ENCODE data around the gene TMEM156.

The TMEM156 gene

DNA sequence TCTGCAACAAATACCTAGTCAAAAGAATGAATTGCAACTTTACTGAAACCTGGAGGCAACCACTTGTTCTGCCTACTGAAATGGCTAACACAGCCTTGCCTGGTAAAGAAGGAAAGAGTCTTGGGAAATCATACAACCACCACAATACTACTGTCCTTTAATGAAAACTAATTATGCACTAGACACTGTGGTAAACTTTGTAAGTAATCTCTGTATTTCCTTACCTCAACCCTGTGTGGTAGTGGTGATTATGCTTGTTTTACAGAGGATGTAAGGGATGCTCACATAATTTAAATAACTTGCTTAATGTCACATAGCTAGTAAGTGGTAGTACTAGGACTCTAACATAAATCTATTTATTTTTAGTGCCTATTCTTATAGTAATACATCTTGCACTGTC lies 44.7 kb downstream of the TMEM156 start:
- no peak for TF ChIP-seq TCF12 (IDR thresholded peaks at IDR 0.05; ENCODE audit: low read depth)
- no peak for TF ChIP-seq NFIC (IDR thresholded peaks at IDR 0.05)
- TF ChIP-seq CEBPB (IDR thresholded peaks at IDR 0.05): no peak
- TF ChIP-seq TEAD4 (IDR thresholded peaks at IDR 0.05): no peak
- no peak for TF ChIP-seq FOXM1 (IDR thresholded peaks at IDR 0.05; ENCODE audit: borderline replicate concordance, low read depth)
- no peak for TF ChIP-seq EGR1 (IDR thresholded peaks at IDR 0.05)
- no peak for TF ChIP-seq EP300 (IDR thresholded peaks at IDR 0.05; ENCODE audit: borderline replicate concordance)

GRCh38 chr4:38985410-38986100 lies 46.7 kb downstream of the TMEM156 start:
- TF ChIP-seq ZBTB7A (IDR thresholded peaks at IDR 0.05; ENCODE audit: low read depth): no peak
- no peak for TF ChIP-seq FOXM1 (IDR thresholded peaks at IDR 0.05; ENCODE audit: borderline replicate concordance, low read depth)
- no peak for TF ChIP-seq CEBPB (IDR thresholded peaks at IDR 0.05)
- no peak for TF ChIP-seq NFIC (IDR thresholded peaks at IDR 0.05)
- no peak for TF ChIP-seq REST (IDR thresholded peaks at IDR 0.05; ENCODE audit: low read depth)
- TF ChIP-seq, protein P1, sequence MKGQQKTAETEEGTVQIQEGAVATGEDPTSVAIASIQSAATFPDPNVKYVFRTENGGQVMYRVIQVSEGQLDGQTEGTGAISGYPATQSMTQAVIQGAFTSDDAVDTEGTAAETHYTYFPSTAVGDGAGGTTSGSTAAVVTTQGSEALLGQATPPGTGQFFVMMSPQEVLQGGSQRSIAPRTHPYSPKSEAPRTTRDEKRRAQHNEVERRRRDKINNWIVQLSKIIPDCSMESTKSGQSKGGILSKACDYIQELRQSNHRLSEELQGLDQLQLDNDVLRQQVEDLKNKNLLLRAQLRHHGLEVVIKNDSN (IDR thresholded peaks at IDR 0.05): no peak
- TF ChIP-seq CREB1 (IDR thresholded peaks at IDR 0.05; ENCODE audit: low read depth): no peak
- TF ChIP-seq YY1 (IDR thresholded peaks at IDR 0.05; ENCODE audit: low read depth): no peak
- TF ChIP-seq TEAD4 (IDR thresholded peaks at IDR 0.05): no peak

GRCh38 chr4:38983787-38984598 lies 48.2 kb downstream of the TMEM156 start:
- TF ChIP-seq TAF1 (IDR thresholded peaks at IDR 0.05; ENCODE audit: low read depth): no peak
- TF ChIP-seq RAD21 (IDR thresholded peaks at IDR 0.05; ENCODE audit: low read depth): no peak
- TF ChIP-seq EGR1 (IDR thresholded peaks at IDR 0.05): no peak

GRCh38 chr4:38983291-38983690 lies 48.9 kb downstream of the TMEM156 start:
- TF ChIP-seq MAX (IDR thresholded peaks at IDR 0.05) (no peak), REST (IDR thresholded peaks at IDR 0.05; ENCODE audit: low read depth) (no peak), CREB1 (IDR thresholded peaks at IDR 0.05; ENCODE audit: low read depth) (no peak)

GRCh38 chr4:38982361-38983095 lies 49.7 kb downstream of the TMEM156 start:
- TF ChIP-seq CEBPB (IDR thresholded peaks at IDR 0.05) (no peak), RAD21 (IDR thresholded peaks at IDR 0.05; ENCODE audit: low read depth) (no peak), MAX (IDR thresholded peaks at IDR 0.05) (no peak), TEAD4 (IDR thresholded peaks at IDR 0.05) (no peak)

- no peak for TF ChIP-seq EGR1 (IDR thresholded peaks at IDR 0.05)
- no peak for TF ChIP-seq REST (IDR thresholded peaks at IDR 0.05; ENCODE audit: low read depth)
- no peak for TF ChIP-seq RAD21 (IDR thresholded peaks at IDR 0.05; ENCODE audit: low read depth)
- no peak for TF ChIP-seq CEBPB (IDR thresholded peaks at IDR 0.05)
- no peak for TF ChIP-seq EP300 (IDR thresholded peaks at IDR 0.05; ENCODE audit: borderline replicate concordance)
- TF ChIP-seq ZBTB7A (IDR thresholded peaks at IDR 0.05; ENCODE audit: low read depth): no peak
- no peak for TF ChIP-seq MAX (IDR thresholded peaks at IDR 0.05)
- TF ChIP-seq YY1 (IDR thresholded peaks at IDR 0.05; ENCODE audit: low read depth): no peak
- no peak for TF ChIP-seq TCF12 (IDR thresholded peaks at IDR 0.05; ENCODE audit: low read depth)
- TF ChIP-seq NFIC (IDR thresholded peaks at IDR 0.05): no peak
- TF ChIP-seq CREB1 (IDR thresholded peaks at IDR 0.05; ENCODE audit: low read depth): no peak
These were observed 51.1 kb downstream of the TMEM156 start for GRCh38 chr4:38980903-38981676.
